Measurements from ENCODE around the gene STK26.

- no peak for TF ChIP-seq CTCF (IDR thresholded peaks at IDR 0.05)
- TF ChIP-seq EZH2 (IDR thresholded peaks at IDR 0.05; ENCODE audit: borderline replicate concordance, insufficient read depth, low read depth, low read length, poor library complexity, severe bottlenecking) = no peak
Observed at GRCh38 chrX:132041015-132041414, 17.9 kb downstream of the STK26 start.
